HFF-Myc (cell line): ENCODE data around the gene ERGIC3.

Experiments
- DNase-seq: peaks from one replicate; pipeline ENCODE4 v3.0.0-alpha.2; 2011; ENCODE audit warnings: low read depth; ENCODE audit errors: extremely low read depth
- H3K4me3 ChIP-seq: replicated peaks from 2 replicates; pipeline ENCODE4 v1.5.1; 2011; ENCODE audit warnings: low read depth, mild to moderate bottlenecking, control low read depth, low read length
- CTCF ChIP-seq: IDR thresholded peaks from 2 replicates; pipeline ENCODE4 v1.5.1; 2012; ENCODE audit warnings: mild to moderate bottlenecking, low read depth, low read length, control low read depth; ENCODE audit errors: missing control alignments

ERGIC3 gene

DNA sequence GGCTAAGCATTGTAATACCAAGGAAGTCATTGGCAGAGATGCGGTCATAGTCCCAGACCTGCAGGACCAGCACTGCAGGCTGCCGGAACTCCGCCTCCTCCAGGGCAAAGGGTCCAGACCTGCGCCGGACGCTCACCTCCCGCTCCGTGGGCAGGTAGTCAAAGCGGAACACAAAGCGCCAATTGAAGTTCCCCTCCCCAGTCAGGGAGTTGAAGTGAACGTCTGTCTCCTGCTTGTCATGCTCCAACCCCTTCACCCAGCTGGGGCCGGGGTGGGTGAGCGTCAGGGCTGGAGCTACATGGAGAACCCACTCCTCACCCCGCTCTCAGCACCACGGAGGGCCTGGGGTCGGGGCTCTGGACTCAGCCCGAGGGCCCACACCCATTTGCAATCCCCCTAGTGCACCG, 18.2 kb downstream of the ERGIC3 start:
- DNase-seq = no peak
- H3K4me3 ChIP-seq = no peak overlapping the region
- TF ChIP-seq CTCF = no peak

- TF ChIP-seq CTCF = no peak
- no peak overlapping the region for H3K4me3 ChIP-seq
Observed at GRCh38 chr20:35560541-35560940, 18.7 kb downstream of the ERGIC3 start.

GRCh38 chr20:35561268-35561667, 19.4 kb downstream of the ERGIC3 start:
- DNase-seq = peak; percentile 11
- H3K4me3 ChIP-seq = no peak overlapping the region
- peak; percentile 41 for TF ChIP-seq CTCF

More at GRCh38 chr20:35560541-35560940, 18.7 kb downstream of the ERGIC3 start:
- DNase-seq = no peak

GRCh38 chr20:35561671-35562070, 19.8 kb downstream of the ERGIC3 start:
- DNase-seq = no peak
- no peak for TF ChIP-seq CTCF
- no peak overlapping the region for H3K4me3 ChIP-seq

- H3K4me3 ChIP-seq = no peak overlapping the region
- no peak for DNase-seq
- TF ChIP-seq CTCF = no peak
Observed at GRCh38 chr20:35562541-35563110, 20.7 kb downstream of the ERGIC3 start.

DNA sequence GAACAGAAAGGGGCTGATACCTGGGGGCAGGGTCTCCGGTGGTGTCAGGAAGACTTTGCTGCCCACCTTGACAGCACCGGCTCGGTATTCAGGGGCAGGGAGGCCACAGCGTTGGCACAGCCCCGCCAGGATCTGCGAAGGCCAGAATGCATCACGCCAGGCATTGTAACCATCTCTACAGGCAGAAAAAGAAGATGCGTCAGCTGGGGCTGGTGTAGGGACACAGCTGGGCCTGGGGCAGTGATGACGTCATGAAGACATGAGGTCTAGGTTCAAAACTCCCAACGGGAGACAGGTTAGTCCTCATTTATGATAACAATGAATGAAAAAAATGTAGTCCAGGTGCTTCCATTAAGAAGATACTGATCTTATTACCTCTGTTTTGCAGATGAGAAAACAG, 22.0 kb downstream of the ERGIC3 start:
- no peak overlapping the region for H3K4me3 ChIP-seq
- DNase-seq = no peak
- no peak for TF ChIP-seq CTCF

GRCh38 chr20:35564905-35565304, 23.0 kb downstream of the ERGIC3 start:
- H3K4me3 ChIP-seq = no peak overlapping the region
- TF ChIP-seq CTCF = no peak
- no peak for DNase-seq
